HepG2 (cell line): Measurements from ENCODE around the gene SZRD1. TPM values are rescaled to one million over a fixed set of nuclear protein-coding genes. Genes with fewer than 3 reads are reported as not detected.

ENCODE experiments used
- ARHGAP35 ChIP-seq: sonication (generic); formaldehyde crosslinking; IDR thresholded peaks from 2 replicates; pipeline ENCODE4 v1.9.0; 2022; ENCODE audit warnings: mild to moderate bottlenecking, inconsistent platforms, moderate library complexity, missing genetic modification reagents, borderline replicate concordance
- BRD4 ChIP-seq: sonication (generic); formaldehyde crosslinking; IDR thresholded peaks from 2 replicates; pipeline ENCODE4 v1.4.0; 2020; ENCODE audit warnings: missing genetic modification reagents
- ESRRA ChIP-seq: sonication (generic); formaldehyde crosslinking; IDR thresholded peaks from 2 replicates; pipeline ENCODE4 v1.5.1; 2020; ENCODE audit warnings: mild to moderate bottlenecking, low read depth, missing genetic modification reagents
- ISL2 ChIP-seq: sonication (generic); formaldehyde crosslinking; IDR thresholded peaks from 2 replicates; pipeline ENCODE4 v1.5.0; 2020; ENCODE audit warnings: missing genetic modification reagents
- MTA1 ChIP-seq: sonication (generic); formaldehyde crosslinking; IDR thresholded peaks from 2 replicates; pipeline ENCODE4 v1.4.0; 2020; ENCODE audit warnings: missing genetic modification reagents, mild to moderate bottlenecking, borderline replicate concordance
- PHF8 ChIP-seq: sonication (generic); formaldehyde crosslinking; IDR thresholded peaks from 2 replicates; pipeline ENCODE4 v1.5.0; 2020; ENCODE audit warnings: missing genetic modification reagents
- PRDM15 ChIP-seq: sonication (generic); formaldehyde crosslinking; IDR thresholded peaks from 2 replicates; pipeline ENCODE4 v1.4.0; 2020; ENCODE audit warnings: missing genetic modification reagents
- PREB ChIP-seq: sonication (generic); formaldehyde crosslinking; IDR thresholded peaks from 2 replicates; pipeline ENCODE4 v1.4.0; 2020; ENCODE audit warnings: missing genetic modification reagents
- RFX5 ChIP-seq: IDR thresholded peaks from 2 replicates; pipeline ENCODE4 v1.6.1; 2011; ENCODE audit warnings: low read depth, low read length, improper control_type of control experiment
- RXRA ChIP-seq: sonication (generic); formaldehyde crosslinking; IDR thresholded peaks from 2 replicates; pipeline ENCODE4 v1.5.1; 2020; ENCODE audit warnings: missing genetic modification reagents
- SPEN ChIP-seq: sonication (generic); formaldehyde crosslinking; IDR thresholded peaks from 2 replicates; pipeline ENCODE4 v1.5.1; 2020; ENCODE audit warnings: low read depth, mild to moderate bottlenecking, missing genetic modification reagents
- SUZ12 ChIP-seq: fragments of 150-350 bp; IDR thresholded peaks from 2 replicates; pipeline ENCODE4 v1.6.1; 2014; ENCODE audit warnings: low read depth, low read length
- TBP ChIP-seq: sonication (generic); formaldehyde crosslinking; IDR thresholded peaks from 2 replicates; pipeline ENCODE4 v1.5.0; 2020; ENCODE audit warnings: missing genetic modification reagents
- ZNF281 ChIP-seq: sonication (generic); formaldehyde crosslinking; IDR thresholded peaks from 2 replicates; pipeline ENCODE4 v1.4.0; 2020; ENCODE audit warnings: missing genetic modification reagents, borderline replicate concordance
- ZNF44 ChIP-seq: sonication (generic); formaldehyde crosslinking; IDR thresholded peaks from 2 replicates; pipeline ENCODE4 v1.5.1; 2020; ENCODE audit warnings: mild to moderate bottlenecking, missing genetic modification reagents
- ZNF687 ChIP-seq: sonication (generic); formaldehyde crosslinking; IDR thresholded peaks from 2 replicates; pipeline ENCODE4 v1.5.1; 2020; ENCODE audit warnings: mild to moderate bottlenecking, missing genetic modification reagents, moderate library complexity
- ZNF780A ChIP-seq: sonication (generic); formaldehyde crosslinking; IDR thresholded peaks from 2 replicates; pipeline ENCODE4 v1.8.0; 2022; ENCODE audit warnings: mild to moderate bottlenecking, missing genetic modification reagents, moderate library complexity
- polyA plus RNA-seq, 8 experiments: library from polyadenylated mRNA; depleted of rRNA in 3 of 8; stranded (reverse) in 7 of 8; unstranded in 1 of 8; fragments of >200 nt; fragmentation: Illumina TruSeq in 4 of 8; extraction: Trizol in 4 of 8; gene quantifications; 2 replicates each; pipeline versions ENCODE4 v1.2.1 to v1.2.3, GENCODE V29; 2011 to 2016; ENCODE audit warnings: low read depth in 4 of 8, missing spikeins in 1 of 8, mixed read lengths in 1 of 8; ENCODE audit not compliant: insufficient read depth in 1 of 8
- total RNA-seq, 5 experiments: library from RNA; depleted of rRNA; stranded (reverse); fragments of >200 nt; fragmentation: Illumina TruSeq; extraction: Trizol; gene quantifications; 2 replicates each; pipeline ENCODE4 v1.2.3, GENCODE V29; 2016; ENCODE audit warnings: low read depth in 1 of 5

Gene SZRD1
- total and polyA plus RNA-seq, 2 of the 13 experiments (the other 11 are each of a cell fraction or from before 2014, with no cell fraction given), result 28.5 to 41.4 TPM

- TF ChIP-seq PRDM15 (CRISPR knock-in tag) (peak; percentile 89), SUZ12 (no peak), ZNF281 (peak; percentile 4; the same call in 1 of the 2 replicates), ESRRA (CRISPR knock-in tag) (no peak), BRD4 (CRISPR knock-in tag) (peak; percentile 86), RFX5 (no peak), ZNF44 (CRISPR knock-in tag) (no peak), ZNF687 (CRISPR knock-in tag) (peak; percentile 77), ZNF780A (CRISPR knock-in tag) (no peak), ISL2 (CRISPR knock-in tag) (peak; percentile 50), PHF8 (CRISPR knock-in tag) (peak; percentile 98), TBP (no peak), MTA1 (CRISPR knock-in tag) (peak; percentile 76; the same call in 1 of the 2 replicates), ARHGAP35 (CRISPR knock-in tag) (0 out of 2 replicates have a peak, but pooled peaks have one; percentile 36), SPEN (CRISPR knock-in tag) (peak; percentile 23; the same call in 1 of the 2 replicates), RXRA (peak; percentile 54), PREB (no peak)
Observed at GRCh38 chr1:16367258-16367967, 371 bp downstream of the SZRD1 start (continued).
